ENCODE measurements around the gene FBXL3.

FBXL3 gene

GRCh38 chr13:76991796-76992547 is 35.0 kb downstream of the FBXL3 start, which contains the start of gene CLN5:
CLN5 (plus strand) TSS chr13:76992081; CDS start chr13:76992099, 18 bp downstream.
- no peaks in the 10 kb centered on the region for H3K9me3 ChIP-seq (ENCODE audit: control insufficient read depth, insufficient read depth, low read depth, low read length)
- H3K36me3 ChIP-seq (ENCODE audit: control insufficient read depth in 2 of 2, insufficient read depth in 1 of 2, low read length in 2 of 2), result peaks cover 0 to 20% of the 10 kb centered on the region in 2 experiments; a peak in 1 of 3 replicates
- CTCF ChIA-PET, result interaction anchor here (0.7 to 1.6 kb wide), 3 partner anchors 10 to 352 kb away, joined by 3 to 9 read pairs (median 6); no protein-coding TSS in a partner anchor
- H3K27ac ChIP-seq (ENCODE audit: extremely low read depth, low read depth, low read length), result peak within 1 kb of the TSS; percentile 25; the same call in 1 of the 2 replicates
- POLR2A ChIA-PET, result interaction anchor here (0.6 to 1.9 kb wide), 4 partner anchors 10 to 107 kb away, joined by 3 to 5 read pairs (median 3); no protein-coding TSS in a partner anchor
- H3K4me1 ChIP-seq (ENCODE audit: control insufficient read depth, insufficient read depth, low read length), result no peaks in the 10 kb centered on the region
- peak within 1 kb of the TSS; percentile 85 for H3K4me3 ChIP-seq (ENCODE audit: low read depth, low read length)
- peak; percentile 32; the same call in 1 of the 2 replicates for TF ChIP-seq BCL11B (tag by site-specific recombination; IDR thresholded peaks at IDR 0.05; ENCODE audit: low read depth)
- TF ChIP-seq ZNF704 (tag by site-specific recombination; IDR thresholded peaks at IDR 0.05), result no peak
- peak; percentile 25; the same call in 1 of the 2 replicates for TF ChIP-seq GLIS1 (tag by site-specific recombination; IDR thresholded peaks at IDR 0.05)
- no peak for TF ChIP-seq ZNF830 (tag by site-specific recombination; IDR thresholded peaks at IDR 0.05; ENCODE audit: low read depth)
- TF ChIP-seq ZNF280D (tag by site-specific recombination; IDR thresholded peaks at IDR 0.05), result 0 out of 2 replicates have a peak, but pooled peaks have one; percentile 9
- TF ChIP-seq MYNN (tag by site-specific recombination; IDR thresholded peaks at IDR 0.05; ENCODE audit: borderline replicate concordance), result no peak
- peak; percentile 72; the same call in 1 of the 2 replicates for TF ChIP-seq ZBTB6 (tag by site-specific recombination; IDR thresholded peaks at IDR 0.05)
- no peak for TF ChIP-seq ZNF174 (tag by site-specific recombination; IDR thresholded peaks at IDR 0.05)
- TF ChIP-seq ZNF449 (tag by site-specific recombination; IDR thresholded peaks at IDR 0.05), result peak; percentile 40; the same call in 1 of the 2 replicates
- TF ChIP-seq ZFP37 (tag by site-specific recombination; IDR thresholded peaks at IDR 0.05), result peak; percentile 67; the same call in 1 of the 2 replicates
- TF ChIP-seq ZBTB26 (tag by site-specific recombination; optimal IDR thresholded peaks at IDR 0.05), result peak; percentile 98
- TF ChIP-seq HIC1 (tag by site-specific recombination; IDR thresholded peaks at IDR 0.05), result peak; percentile 84
- TF ChIP-seq ZSCAN30 (tag by site-specific recombination; IDR thresholded peaks at IDR 0.05), result peak; percentile 72
- peak; percentile 78; the same call in 1 of the 2 replicates for TF ChIP-seq ELK4 (IDR thresholded peaks at IDR 0.05; ENCODE audit: borderline replicate concordance, low read depth, low read length)
- TF ChIP-seq ZBTB20 (tag by site-specific recombination; IDR thresholded peaks at IDR 0.05), result peak; percentile 78; the same call in 1 of the 2 replicates
- peak; percentile 26; the same call in 1 of the 2 replicates for TF ChIP-seq KLF1 (tag by site-specific recombination; IDR thresholded peaks at IDR 0.05)
- TF ChIP-seq KLF9 (tag by site-specific recombination; IDR thresholded peaks at IDR 0.05; ENCODE audit: low read depth), result 0 out of 2 replicates have a peak, but pooled peaks have one; percentile 16
- TF ChIP-seq AEBP2 (tag by site-specific recombination; IDR thresholded peaks at IDR 0.05; ENCODE audit: borderline replicate concordance), result no peak
- peak; percentile 87 for TF ChIP-seq ZNF561 (tag by site-specific recombination; IDR thresholded peaks at IDR 0.05; ENCODE audit: borderline replicate concordance)
- TF ChIP-seq ZNF24 (tag by site-specific recombination; IDR thresholded peaks at IDR 0.05), result no peak
- peak; percentile 91 for TF ChIP-seq ZXDB (tag by site-specific recombination; IDR thresholded peaks at IDR 0.05)

Data from HEK293 (cell line).